Measurements from ENCODE around the gene R3HCC1L. TPM values are rescaled to one million over a fixed set of nuclear protein-coding genes. Genes with fewer than 3 reads are reported as not detected.
"Not testable (repeated sequence)": the region's sequence is repeated elsewhere in the genome, so short reads cannot be mapped to it uniquely, and the experiment has no call there.

The R3HCC1L gene
- total RNA-seq, 4 donors from 2014 or later = 9.0 to 11.6 (median 9.9) TPM

GRCh38 chr10:98125940-98126631, 8.4 kb upstream of the R3HCC1L start:
- no peak for DNase-seq (ENCODE audit: extremely low spot score)
- TF ChIP-seq EP300 (IDR thresholded peaks at IDR 0.05) = no peak
- TF ChIP-seq POLR2AphosphoS5 (IDR thresholded peaks at IDR 0.05) = no peak
- TF ChIP-seq CTCF (IDR thresholded peaks at IDR 0.05) = no peak
- no peak for TF ChIP-seq POLR2A (IDR thresholded peaks at IDR 0.05; ENCODE audit: low read depth)
- 89% methylated on average over 6 of the region's 6 CpGs for WGBS
- H3K27me3 ChIP-seq = peaks cover 0 to 25% (median 0%) of the 10 kb centered on the region in 4 donors
- H3K4me1 ChIP-seq = no peaks in the 10 kb centered on the region
- H3K36me3 ChIP-seq = no peaks in the 10 kb centered on the region
- H3K27ac ChIP-seq (replicated peaks in 1 of 4) = no peak overlapping the region
- no peak overlapping the region for H3K4me3 ChIP-seq
- peaks cover 0 to 8% (median 4%) of the 10 kb centered on the region in 4 donors for H3K9me3 ChIP-seq
- intact Hi-C loops (cut with DNase I) = no loop called here

GRCh38 chr10:98128802-98129201, 5.7 kb upstream of the R3HCC1L start:
- Histone ChIP-seq H3K27me3 (peaks cover 0 to 20% (median 0%) of the 10 kb centered on the region in 4 donors), H3K4me3 (no peak overlapping the region), H3K4me1 (peaks cover 0 to 1% (median 0%) of the 10 kb centered on the region in 4 donors), H3K9me3 (no peaks in the 10 kb centered on the region), H3K27ac (replicated peaks in 1 of 4) (no peak overlapping the region), H3K36me3 (no peaks in the 10 kb centered on the region)
- WGBS = 87% methylated on average over 6 of the region's 6 CpGs
- DNase-seq (ENCODE audit: extremely low spot score) = no peak
- intact Hi-C loops (cut with DNase I) = no loop called here
- TF ChIP-seq EP300 (IDR thresholded peaks at IDR 0.05) = no peak
- TF ChIP-seq POLR2AphosphoS5 (IDR thresholded peaks at IDR 0.05) = no peak
- TF ChIP-seq CTCF (IDR thresholded peaks at IDR 0.05) = no peak

- peaks cover 4 to 23% (median 15%) of the 10 kb centered on the region in 4 donors for H3K4me1 ChIP-seq
- WGBS = 80% methylated on average over 3 of the region's 3 CpGs
- no peaks in the 10 kb centered on the region for H3K36me3 ChIP-seq
- H3K27me3 ChIP-seq = no peaks in the 10 kb centered on the region
- no peak for DNase-seq (ENCODE audit: extremely low spot score)
- H3K27ac ChIP-seq (replicated peaks in 1 of 4) = no peak overlapping the region
- no peak overlapping the region for H3K4me3 ChIP-seq
- intact Hi-C loops (cut with DNase I) = no loop called here
- no peaks in the 10 kb centered on the region for H3K9me3 ChIP-seq
- TF ChIP-seq CTCF (IDR thresholded peaks at IDR 0.05) (no peak), POLR2A (IDR thresholded peaks at IDR 0.05; ENCODE audit: low read depth) (no peak), POLR2AphosphoS5 (IDR thresholded peaks at IDR 0.05) (no peak), EP300 (IDR thresholded peaks at IDR 0.05) (no peak)
These were observed 2.8 kb upstream of the R3HCC1L start for GRCh38 chr10:98131619-98132018.

- 96% methylated on average over 9 of the region's 9 CpGs for WGBS
These were observed 1.2 kb upstream of the R3HCC1L start for GRCh38 chr10:98133075-98133752.

GRCh38 chr10:98134117-98134430, 383 bp upstream of the R3HCC1L start:
- DNase-seq (ENCODE audit: extremely low spot score) = no peak
- Histone ChIP-seq H3K9me3 (no peaks in the 10 kb centered on the region), H3K4me1 (peaks cover 4 to 34% (median 22%) of the 10 kb centered on the region in 4 donors), H3K36me3 (no peaks in the 10 kb centered on the region), H3K27me3 (no peaks in the 10 kb centered on the region), H3K27ac (replicated peaks in 1 of 4) (peak overlapping the region; percentile 87 to 93 (median 88)), H3K4me3 (peak overlapping the region; percentile 70 to 95 (median 94))
- WGBS = 67% methylated on average over 5 of the region's 5 CpGs
- TF ChIP-seq POLR2A (IDR thresholded peaks at IDR 0.05; ENCODE audit: low read depth) (no peak), EP300 (IDR thresholded peaks at IDR 0.05) (no peak), CTCF (IDR thresholded peaks at IDR 0.05) (no peak), POLR2AphosphoS5 (IDR thresholded peaks at IDR 0.05) (no peak)
- intact Hi-C loops (cut with DNase I) = no loop called here

More at GRCh38 chr10:98133075-98133752, 1.2 kb upstream of the R3HCC1L start:
- H3K4me3 ChIP-seq; H3K36me3 ChIP-seq; H3K9me3 ChIP-seq; DNase-seq (ENCODE audit: extremely low spot score); H3K27me3 ChIP-seq; intact Hi-C loops (cut with DNase I); H3K27ac ChIP-seq (replicated peaks in 1 of 4): not testable (repeated sequence)
- peaks cover 4 to 34% (median 22%) of the 10 kb centered on the region in 4 donors for H3K4me1 ChIP-seq
